Glomerular visceral epithelial cell (primary cell): ENCODE results near the gene LILRB4.
"Not testable (repeated sequence)": the region's sequence is repeated elsewhere in the genome, so short reads cannot be mapped to it uniquely, and the experiment has no call there.

ENCODE experiments used
- DNase-seq: peaks from one replicate; pipeline ENCODE4 v3.0.0-alpha.2; 2016; ENCODE audit errors: extremely low spot score

The LILRB4 gene

GRCh38 chr19:54662730-54663129, at the start of gene LILRB4:
TSS of gene LILRB4 (plus strand) at chr19:54662985. CDS start at chr19:54663034, 49 bp downstream.
- DNase-seq = no peak

DNA sequence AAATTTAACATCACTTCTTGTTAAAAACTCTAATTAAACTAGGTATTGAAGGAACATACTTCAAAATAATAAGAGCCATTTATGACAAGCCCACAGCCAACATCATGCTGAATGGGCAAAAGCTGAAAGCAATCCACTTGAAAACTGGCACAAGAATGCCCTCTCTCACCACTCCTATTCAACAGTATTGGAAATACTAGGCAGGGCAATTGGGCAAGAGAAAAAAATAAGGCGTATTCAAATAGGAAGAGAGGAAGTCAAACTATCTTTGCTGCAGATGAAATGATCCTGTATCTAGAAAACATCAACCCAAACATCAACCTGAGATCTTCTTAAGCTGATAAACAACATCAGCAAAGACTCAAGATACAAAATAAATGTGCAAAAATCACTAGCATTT, 48.1 kb upstream of the LILRB4 start:
- no peak for DNase-seq

DNA sequence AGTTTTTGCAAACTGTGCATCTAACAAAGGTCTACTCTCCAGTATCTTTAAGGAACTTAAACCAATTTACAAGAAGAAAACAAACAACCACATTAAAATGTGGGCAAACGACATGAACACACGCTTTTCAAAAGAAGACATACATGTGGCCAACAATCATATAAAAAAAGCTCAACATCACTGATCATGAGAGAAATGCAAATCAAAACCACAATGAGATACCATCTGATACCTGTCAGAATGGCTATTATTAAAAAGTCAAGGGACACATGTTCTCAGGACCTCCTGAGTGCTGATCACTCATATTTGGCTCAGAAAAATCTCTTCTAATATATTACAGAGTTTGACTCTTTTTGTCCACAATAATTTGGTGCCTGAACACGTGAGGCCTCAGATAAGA, 46.7 kb upstream of the LILRB4 start:
- DNase-seq = no peak

DNA sequence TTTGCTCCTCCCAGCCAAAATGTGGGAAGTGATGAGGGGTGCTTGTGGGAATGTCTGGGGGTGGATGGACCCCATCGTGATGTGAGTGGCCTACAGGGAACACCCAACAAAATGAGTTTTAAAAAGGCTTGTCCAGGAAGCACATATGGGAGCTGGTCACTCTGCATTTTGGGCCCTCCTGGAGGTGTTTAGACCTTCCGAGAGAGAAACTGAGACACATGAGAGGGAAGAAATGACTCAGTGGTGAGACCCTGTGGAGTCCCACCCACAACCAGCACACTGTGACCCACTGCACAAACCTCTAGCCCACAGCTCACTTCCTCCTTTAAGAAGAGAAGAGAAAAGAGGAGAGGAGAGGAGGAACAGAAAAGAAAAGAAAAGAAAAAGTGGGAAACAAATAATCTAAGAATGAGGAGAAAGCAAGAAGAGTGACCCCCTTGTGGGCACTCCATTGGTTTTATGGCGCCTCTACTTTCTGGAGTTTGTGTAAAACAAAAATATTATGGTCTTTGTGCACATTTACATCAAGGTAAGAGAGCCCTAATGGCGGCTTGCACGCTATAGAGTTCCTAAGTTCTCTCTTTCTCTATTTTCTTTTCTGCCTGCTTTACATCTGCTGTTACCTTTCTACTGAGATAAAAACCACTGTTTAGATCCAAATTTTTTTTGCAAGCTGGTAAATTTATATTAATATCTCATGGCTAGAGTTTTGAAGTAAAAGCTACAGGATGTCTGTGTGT, 45.8 kb upstream of the LILRB4 start:
- DNase-seq = no peak

DNA sequence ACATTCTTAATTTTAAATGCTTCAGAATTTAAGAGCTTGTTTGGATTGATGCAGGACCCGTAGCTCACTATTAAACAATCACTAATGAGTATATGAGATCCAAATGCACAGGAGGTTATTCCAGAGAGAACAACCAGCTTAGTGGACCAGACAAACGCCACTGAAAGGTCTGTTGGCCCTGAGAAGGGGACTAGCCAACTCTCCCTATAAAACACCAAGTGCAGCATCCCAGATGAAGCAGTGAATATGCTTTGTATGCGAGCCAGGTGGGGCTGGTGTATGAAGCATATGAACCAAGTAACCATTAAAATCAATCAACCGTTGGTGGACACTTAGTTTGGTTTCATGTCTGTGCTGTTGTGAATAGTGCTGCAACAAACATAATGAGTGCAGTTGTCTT, 42.3 kb upstream of the LILRB4 start:
- DNase-seq = no peak

GRCh38 chr19:54622431-54622830, 40.4 kb upstream of the LILRB4 start:
- no peak for DNase-seq

DNA sequence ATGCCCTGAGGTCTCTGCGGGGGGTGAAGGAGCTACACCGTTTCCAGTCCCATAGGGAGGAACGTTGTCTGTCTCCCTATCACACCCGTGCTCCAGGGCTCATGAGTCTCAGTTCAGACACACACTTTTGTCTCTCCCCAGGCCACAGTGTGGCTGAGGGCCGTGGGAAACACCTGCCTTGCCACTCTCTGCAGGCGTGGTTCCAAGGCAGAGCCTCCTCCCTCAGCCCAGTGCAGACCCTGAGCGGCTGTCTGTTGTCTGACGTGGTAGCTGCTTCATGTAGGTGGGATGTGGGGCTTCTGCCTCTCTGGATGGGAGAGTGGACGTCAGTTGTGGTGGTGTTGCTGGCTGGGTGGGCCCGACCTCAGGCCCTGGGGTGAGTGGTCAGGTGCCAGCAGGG, 38.6 kb upstream of the LILRB4 start:
- DNase-seq = not testable (repeated sequence)

- not testable (repeated sequence) for DNase-seq
Observed at GRCh38 chr19:54624934-54625730, 37.7 kb upstream of the LILRB4 start.

GRCh38 chr19:54626757-54627156, 36.0 kb upstream of the LILRB4 start:
- DNase-seq = no peak

DNA sequence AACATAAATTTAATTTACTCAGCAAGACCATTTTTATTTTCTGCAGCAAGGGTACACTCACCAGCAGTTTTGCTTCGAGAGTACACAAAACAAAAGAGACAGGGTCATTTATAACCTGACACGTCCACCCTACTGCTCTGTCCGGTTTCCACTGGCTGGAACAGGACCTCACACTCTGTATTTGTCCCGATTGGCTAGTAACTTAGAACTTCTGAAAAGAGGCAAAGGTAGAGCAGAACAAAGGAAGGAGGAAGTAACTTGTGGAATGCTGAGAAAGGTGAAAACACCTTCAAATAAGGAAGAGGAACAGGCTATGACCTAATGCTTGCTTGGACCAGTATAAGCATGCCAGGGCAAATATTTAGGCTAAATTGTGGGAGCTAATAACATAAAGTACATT, 34.9 kb upstream of the LILRB4 start:
- DNase-seq = not testable (repeated sequence)

GRCh38 chr19:54630262-54630661, 32.5 kb upstream of the LILRB4 start, which contains the start of gene LILRB1:
TSS of gene LILRB1 (plus strand) at chr19:54630484. CDS start at chr19:54631074, 590 bp downstream.
- DNase-seq = not testable (repeated sequence)

DNA sequence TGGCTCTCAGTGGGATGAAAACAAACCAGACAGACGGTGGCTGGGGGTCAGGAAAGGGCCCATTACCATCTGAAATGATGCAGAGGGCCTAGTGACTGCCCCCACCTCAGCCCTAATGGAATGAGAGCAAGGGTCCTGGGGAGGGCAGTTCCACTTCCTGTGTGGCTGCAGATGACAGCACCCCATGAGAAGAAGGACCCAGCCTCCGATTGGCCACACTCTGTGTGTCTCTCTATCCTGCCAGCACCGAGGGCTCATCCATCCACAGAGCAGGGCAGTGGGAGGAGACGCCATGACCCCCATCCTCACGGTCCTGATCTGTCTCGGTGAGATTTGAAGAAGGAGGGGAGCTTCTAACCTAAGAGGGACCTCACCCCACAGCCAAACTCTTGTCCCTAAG, 32.0 kb upstream of the LILRB4 start:
- DNase-seq = no peak

GRCh38 chr19:54631489-54632337, 31.1 kb upstream of the LILRB4 start:
- DNase-seq = not testable (repeated sequence)

DNA sequence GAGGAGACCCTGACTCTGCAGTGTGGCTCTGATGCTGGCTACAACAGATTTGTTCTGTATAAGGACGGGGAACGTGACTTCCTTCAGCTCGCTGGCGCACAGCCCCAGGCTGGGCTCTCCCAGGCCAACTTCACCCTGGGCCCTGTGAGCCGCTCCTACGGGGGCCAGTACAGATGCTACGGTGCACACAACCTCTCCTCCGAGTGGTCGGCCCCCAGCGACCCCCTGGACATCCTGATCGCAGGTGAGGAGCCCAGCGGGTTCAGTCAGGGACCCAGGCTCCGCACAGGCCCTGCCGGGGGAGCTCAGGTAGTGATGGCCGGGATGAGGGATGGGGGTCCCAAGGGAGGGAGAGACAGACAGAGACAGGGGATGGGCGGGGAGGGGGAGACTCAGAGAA, 30.3 kb upstream of the LILRB4 start:
- not testable (repeated sequence) for DNase-seq

DNA sequence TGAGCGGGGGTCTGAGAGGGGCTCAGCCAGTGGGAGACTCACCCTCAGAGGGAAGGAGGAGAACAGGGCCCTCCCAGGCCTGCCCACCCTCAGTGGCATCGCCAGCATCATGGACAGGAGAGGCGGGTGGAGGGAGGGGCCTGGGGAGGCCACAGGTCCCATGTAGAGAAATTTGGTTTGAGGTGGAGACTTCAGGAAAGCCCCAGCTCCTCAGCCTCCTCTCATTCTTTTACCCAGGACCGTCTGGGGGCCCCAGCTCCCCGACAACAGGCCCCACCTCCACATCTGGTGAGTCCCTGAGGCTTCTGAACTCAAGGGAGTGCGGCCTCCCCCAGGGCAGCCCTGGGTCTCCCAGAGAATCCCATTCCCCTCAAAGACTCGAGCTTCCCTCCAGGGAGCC, 29.4 kb upstream of the LILRB4 start:
- no peak for DNase-seq

DNA sequence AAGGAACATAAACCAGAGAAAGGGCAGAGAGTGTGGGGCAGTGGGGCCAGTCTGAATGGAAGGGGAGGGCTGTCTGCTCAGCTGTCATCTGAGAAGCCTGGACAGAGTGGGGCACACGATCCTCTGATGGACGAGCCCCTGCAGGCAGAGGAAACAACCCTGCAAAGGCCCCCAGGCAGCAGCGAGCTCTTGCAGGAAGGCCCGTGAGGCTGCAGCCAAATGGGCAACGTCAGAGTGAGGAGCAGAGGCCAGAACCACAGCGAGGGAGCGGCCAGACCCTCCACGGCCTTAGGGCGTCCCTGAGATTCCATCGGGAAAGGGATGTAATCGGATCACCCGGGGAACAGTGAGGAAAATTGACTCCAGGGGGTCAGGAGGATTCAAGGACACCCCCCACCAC, 26.7 kb upstream of the LILRB4 start:
- not testable (repeated sequence) for DNase-seq

DNA sequence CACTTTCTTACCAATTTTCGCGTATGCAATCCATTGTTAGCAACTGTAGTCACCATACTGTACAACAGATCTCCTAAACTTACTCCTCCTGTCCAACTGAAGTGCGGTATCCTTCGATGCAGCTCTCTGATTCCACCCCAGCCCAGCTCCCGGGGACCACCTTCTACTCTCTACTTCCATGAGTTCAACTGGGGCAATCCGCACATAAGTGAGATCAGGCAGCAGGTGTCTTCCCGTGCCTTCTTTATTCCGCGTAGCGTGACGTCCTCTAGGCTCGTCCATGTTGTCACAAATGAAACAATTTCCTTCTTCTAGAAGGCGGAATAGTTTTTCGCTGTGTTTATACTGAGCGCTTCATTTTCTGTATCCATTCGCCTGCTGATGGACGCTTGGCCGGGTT, 24.1 kb upstream of the LILRB4 start:
- DNase-seq = no peak

DNA sequence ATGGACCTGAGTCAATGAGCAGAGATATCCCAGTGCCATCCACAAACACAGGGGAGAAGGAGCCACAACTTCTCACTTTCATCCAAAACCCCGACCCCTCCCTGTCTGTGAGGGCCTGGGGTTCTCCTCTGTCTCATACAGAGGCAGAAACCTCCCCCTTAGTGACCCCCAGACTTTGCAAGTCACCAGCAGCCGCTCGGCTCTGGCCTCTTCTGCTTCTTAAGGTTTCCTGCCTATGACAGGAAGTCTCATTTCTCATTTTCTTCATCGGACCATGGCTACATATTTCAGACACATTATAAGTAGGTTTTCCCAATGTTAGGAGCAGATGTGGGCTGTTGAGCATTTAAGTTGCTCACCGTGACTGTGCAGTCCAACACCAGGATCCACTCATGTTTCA, 19.8 kb upstream of the LILRB4 start:
- DNase-seq = not testable (repeated sequence)

- not testable (repeated sequence) for DNase-seq
Observed at GRCh38 chr19:54643583-54643982, 19.2 kb upstream of the LILRB4 start.

- no peak for DNase-seq
Observed at GRCh38 chr19:54644056-54644455, 18.7 kb upstream of the LILRB4 start.

- DNase-seq = no peak
Observed at GRCh38 chr19:54646331-54646841, 16.4 kb upstream of the LILRB4 start.

DNA sequence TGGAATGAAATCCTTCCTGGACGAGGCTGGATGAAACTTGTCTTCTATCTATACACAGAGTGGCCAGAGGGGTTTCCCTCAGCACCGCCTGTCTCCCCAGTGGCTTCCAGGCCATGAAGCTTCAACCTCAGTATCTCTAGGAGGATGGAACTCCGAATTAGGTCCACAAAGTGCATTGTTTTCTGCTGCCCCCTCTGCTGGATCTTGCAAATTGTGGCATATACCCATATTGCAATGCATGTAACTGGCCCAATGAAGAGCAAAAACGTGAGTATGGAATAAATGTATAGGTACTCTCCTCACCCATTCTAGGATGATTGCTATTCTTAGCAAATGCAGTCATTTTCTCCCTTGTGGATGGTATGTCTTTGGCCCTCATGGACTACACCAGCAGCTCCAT, 14.7 kb upstream of the LILRB4 start:
- DNase-seq = no peak
